A673 (cell line): Measurements from ENCODE around the gene VSTM1. TPM values are rescaled to one million over a fixed set of nuclear protein-coding genes. Genes with fewer than 3 reads are reported as not detected.
A peak's percentile ranks its signal among the peaks of the same experiment; 100 is the strongest.

Experiments
- BruUV-seq: library from RNA; stranded (reverse); fragments of 400-500 nt; replicated peaks from 2 replicates; lab custom pipeline; 2021; lab: Mats Ljungman, UMichigan
- CTCF ChIA-PET: fragments of 300-600 bp; sonication (Branson Sonifier 250); formaldehyde crosslinking; loops from one replicate; lab custom pipeline; 2022; ENCODE audit warnings: antibody characterized with exemption; lab: Charles Lee
- POLR2A ChIA-PET: fragments of 300-600 bp; sonication (Branson Sonifier 250); formaldehyde crosslinking; loops from one replicate; lab custom pipeline; 2022; ENCODE audit warnings: antibody characterized with exemption; ENCODE audit not compliant: low non-redundant PET; lab: Charles Lee
- DNase-seq: peaks from one replicate; pipeline ENCODE4 v3.0.0-alpha.2; 2015; ENCODE audit warnings: low spot score
- H3K27ac ChIP-seq: fragments of 200-600 bp; sonication (generic); 2 replicates; pipeline ENCODE4 v1.5.1; 2016; ENCODE audit warnings: mixed run types, low read depth, mild to moderate bottlenecking, mixed read lengths, antibody characterized with exemption, low read length; ENCODE audit not compliant: poor library complexity, severe bottlenecking
- H3K27me3 ChIP-seq: fragments of 200-600 bp; sonication (generic); replicated peaks from 2 replicates; pipeline ENCODE4 v1.6.1; 2017; ENCODE audit warnings: mixed run types, low read depth, mild to moderate bottlenecking, mixed read lengths, antibody characterized with exemption, low read length; ENCODE audit not compliant: insufficient read depth, poor library complexity
- H3K36me3 ChIP-seq: fragments of 200-600 bp; sonication (generic); 2 replicates; pipeline ENCODE4 v1.6.1; 2016; ENCODE audit warnings: mixed run types, mild to moderate bottlenecking, mixed read lengths, antibody characterized with exemption, low read length; ENCODE audit not compliant: insufficient read depth, poor library complexity, severe bottlenecking
- H3K4me1 ChIP-seq: fragments of 200-600 bp; sonication (generic); 2 replicates; pipeline ENCODE4 v1.6.1; 2017; ENCODE audit warnings: mixed run types, mild to moderate bottlenecking, mixed read lengths, antibody characterized with exemption, low read length; ENCODE audit not compliant: insufficient read depth, poor library complexity, severe bottlenecking
- H3K4me3 ChIP-seq: fragments of 200-600 bp; sonication (generic); 2 replicates; pipeline ENCODE4 v1.5.1; 2016; ENCODE audit warnings: low read depth, mixed run types, mild to moderate bottlenecking, mixed read lengths, low read length; ENCODE audit not compliant: poor library complexity, severe bottlenecking
- H3K9me3 ChIP-seq: fragments of 200-600 bp; sonication (generic); 2 replicates; pipeline ENCODE4 v1.6.1; 2016; ENCODE audit warnings: mixed run types, low read depth, mild to moderate bottlenecking, mixed read lengths, antibody characterized with exemption, low read length; ENCODE audit not compliant: poor library complexity, severe bottlenecking
- CTCF ChIP-seq: fragments of 300-800, 200-600 bp; sonication (generic); conservative IDR thresholded peaks from 2 replicates; pipeline ENCODE4 v1.5.1; 2017; ENCODE audit warnings: low read depth, mild to moderate bottlenecking, antibody characterized with exemption, low read length, moderate library complexity, mixed read lengths
- EZH2 ChIP-seq: fragments of 200-600 bp; sonication (generic); IDR thresholded peaks from 2 replicates; pipeline ENCODE4 v1.6.1; 2017; ENCODE audit warnings: borderline replicate concordance, low read depth, mild to moderate bottlenecking, mixed read lengths, antibody characterized with exemption, low read length; ENCODE audit not compliant: poor library complexity, severe bottlenecking
- intact Hi-C: fragments of 100-400 bp; cut with micrococcal nuclease; formaldehyde crosslinking; loops from one replicate; pipeline ENCODE4 v1.10.0; 2022; ENCODE audit not compliant: unreplicated experiment
- total RNA-seq: library from RNA; stranded (reverse); gene quantifications from 2 replicates; pipeline ENCODE4 v1.2.3, GENCODE V29; 2021

The VSTM1 gene
- total RNA-seq, 1 experiment from 2014 or later = not detected

GRCh38 chr19:54021932-54022331 is 41.8 kb downstream of the VSTM1 start:
- no TSS peak for BruUV-seq
- POLR2A ChIA-PET = no interaction called here
- H3K36me3 ChIP-seq = no peaks in the 10 kb centered on the region
- H3K4me1 ChIP-seq = peaks cover 10% of the 10 kb centered on the region
- no peak for DNase-seq
- H3K4me3 ChIP-seq = no peak overlapping the region
- no peaks in the 10 kb centered on the region for H3K9me3 ChIP-seq
- H3K27me3 ChIP-seq = no peaks in the 10 kb centered on the region
- CTCF ChIA-PET = interaction anchor here (0.5 kb wide), 1 partner anchor 93 kb away, joined by 6 read pairs; no protein-coding TSS in a partner anchor
- TF ChIP-seq EZH2 (no peak), CTCF (no peak)
- intact Hi-C loops = no loop called here
- no peak overlapping the region for H3K27ac ChIP-seq

- ChIA-PET POLR2A (no interaction called here), CTCF (interaction anchor here (0.5 to 0.6 kb wide), 2 partner anchors 92 to 104 kb away, joined by 6 to 9 read pairs; no protein-coding TSS in a partner anchor)
- H3K36me3 ChIP-seq = no peaks in the 10 kb centered on the region
- no peak for TF ChIP-seq EZH2
- no peak for TF ChIP-seq CTCF
- no peak overlapping the region for H3K27ac ChIP-seq
- H3K4me1 ChIP-seq = peaks cover 10% of the 10 kb centered on the region
- DNase-seq = no peak
- no peaks in the 10 kb centered on the region for H3K9me3 ChIP-seq
- BruUV-seq = no TSS peak
- H3K4me3 ChIP-seq = no peak overlapping the region
- H3K27me3 ChIP-seq = no peaks in the 10 kb centered on the region
- intact Hi-C loops = no loop called here
Observed at GRCh38 chr19:54021363-54021762, 42.3 kb downstream of the VSTM1 start.

- no peaks in the 10 kb centered on the region for H3K27me3 ChIP-seq
- DNase-seq = peak; percentile 80
- peaks cover 8% of the 10 kb centered on the region for H3K4me1 ChIP-seq
- BruUV-seq = no TSS peak
- no peak overlapping the region for H3K27ac ChIP-seq
- ChIA-PET CTCF (interaction anchor here (0.6 to 0.9 kb wide), 2 partner anchors 14 to 19 kb away, joined by 3 to 4 read pairs; no protein-coding TSS in a partner anchor), POLR2A (no interaction called here)
- H3K4me3 ChIP-seq = no peak overlapping the region
- H3K9me3 ChIP-seq = no peaks in the 10 kb centered on the region
- TF ChIP-seq CTCF (no peak), EZH2 (no peak)
- intact Hi-C loops = no loop called here
- no peaks in the 10 kb centered on the region for H3K36me3 ChIP-seq
Observed at GRCh38 chr19:54017261-54017660, 46.4 kb downstream of the VSTM1 start.
